Measurements from ENCODE around the gene OSBPL10. TPM values are rescaled to one million over a fixed set of nuclear protein-coding genes. Genes with fewer than 3 reads are reported as not detected.

OSBPL10 gene
- total and polyA plus RNA-seq, 2 donors (not counting 1 experiment from before 2014, with no cell fraction given): 88.5 to 310 TPM

DNA sequence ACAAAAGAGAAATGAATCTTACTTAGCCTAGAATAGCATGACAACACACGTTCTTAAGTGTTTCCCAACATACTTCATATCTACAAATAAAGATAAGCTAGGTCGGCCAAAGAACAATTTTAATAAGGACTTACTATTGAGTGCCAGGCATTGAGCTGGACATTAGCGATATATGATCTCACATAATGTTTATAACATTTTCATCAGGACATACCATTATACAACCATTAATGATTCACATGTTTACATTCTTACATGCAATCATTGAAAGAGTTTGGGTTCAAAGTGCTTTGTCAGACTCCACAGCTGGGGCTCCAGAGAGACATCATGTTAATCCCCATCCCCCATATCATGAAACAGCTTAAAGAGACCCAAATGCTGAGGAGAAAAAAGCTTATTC is 259.4 kb downstream of the OSBPL10 start:
- Mint-ChIP-seq H3K4me3 (no peak overlapping the region), H3K4me1 (peaks cover 5% of the 10 kb centered on the region), H3K27me3 (no peaks in the 10 kb centered on the region), H3K27ac (no peak overlapping the region), H3K9me3 (ENCODE audit: insufficient read depth) (no peaks in the 10 kb centered on the region)
- ChIA-PET POLR2A (no interaction called here), CTCF (interaction anchor here (0.9 to 1.5 kb wide), 2 partner anchors 17 to 454 kb away, joined by 3 to 4 read pairs; no protein-coding TSS in a partner anchor)
- WGBS (ENCODE audit: insufficient coverage): 100% methylated on average over 1 of the region's 3 CpGs
- intact Hi-C loops (cut with micrococcal nuclease): no loop called here
- no peak overlapping the region for H3K4me3 ChIP-seq (ENCODE audit: control extremely low read depth in 1 of 5, extremely low read depth in 1 of 5, insufficient read depth in 1 of 5, low read depth in 2 of 5, low read length in 4 of 5)
- ATAC-seq (ENCODE audit: low read depth) (no peak), DNase-seq (no peak)
- no peak overlapping the region for H3K27ac ChIP-seq (ENCODE audit: low read length in 2 of 2)
- no peaks in the 10 kb centered on the region for H3K27me3 ChIP-seq (replicated peaks in 1 of 4; ENCODE audit: control extremely low read depth in 1 of 4, control insufficient read depth in 3 of 4, insufficient read depth in 4 of 4, low read length in 3 of 4)
- H3K9me3 ChIP-seq (ENCODE audit: control extremely low read depth in 1 of 3, control insufficient read depth in 2 of 3, insufficient read depth in 1 of 3, low read length in 2 of 3): no peaks in the 10 kb centered on the region
- no peak overlapping the region for H3K4me2 ChIP-seq (replicated peaks; ENCODE audit: low read depth, low read length, poor library complexity, severe bottlenecking)
- TF ChIP-seq EZH2 (IDR thresholded peaks at IDR 0.05; ENCODE audit: borderline replicate concordance, insufficient read depth, low read depth, low read length, poor library complexity, severe bottlenecking): no peak
- TF ChIP-seq, protein P1, sequence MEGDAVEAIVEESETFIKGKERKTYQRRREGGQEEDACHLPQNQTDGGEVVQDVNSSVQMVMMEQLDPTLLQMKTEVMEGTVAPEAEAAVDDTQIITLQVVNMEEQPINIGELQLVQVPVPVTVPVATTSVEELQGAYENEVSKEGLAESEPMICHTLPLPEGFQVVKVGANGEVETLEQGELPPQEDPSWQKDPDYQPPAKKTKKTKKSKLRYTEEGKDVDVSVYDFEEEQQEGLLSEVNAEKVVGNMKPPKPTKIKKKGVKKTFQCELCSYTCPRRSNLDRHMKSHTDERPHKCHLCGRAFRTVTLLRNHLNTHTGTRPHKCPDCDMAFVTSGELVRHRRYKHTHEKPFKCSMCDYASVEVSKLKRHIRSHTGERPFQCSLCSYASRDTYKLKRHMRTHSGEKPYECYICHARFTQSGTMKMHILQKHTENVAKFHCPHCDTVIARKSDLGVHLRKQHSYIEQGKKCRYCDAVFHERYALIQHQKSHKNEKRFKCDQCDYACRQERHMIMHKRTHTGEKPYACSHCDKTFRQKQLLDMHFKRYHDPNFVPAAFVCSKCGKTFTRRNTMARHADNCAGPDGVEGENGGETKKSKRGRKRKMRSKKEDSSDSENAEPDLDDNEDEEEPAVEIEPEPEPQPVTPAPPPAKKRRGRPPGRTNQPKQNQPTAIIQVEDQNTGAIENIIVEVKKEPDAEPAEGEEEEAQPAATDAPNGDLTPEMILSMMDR (IDR thresholded peaks at IDR 0.05): no peak
- peaks cover 0 to 40% of the 10 kb centered on the region in 2 experiments for H3K36me3 ChIP-seq (replicated peaks in 1 of 2; ENCODE audit: control extremely low read depth in 1 of 2, control insufficient read depth in 1 of 2, extremely low read depth in 1 of 2, insufficient read depth in 2 of 2, low read length in 1 of 2)
- peaks cover 28% of the 10 kb centered on the region for H3K79me2 ChIP-seq (ENCODE audit: control insufficient read depth, insufficient read depth, low read length)
- no peaks in the 10 kb centered on the region for H3K4me1 ChIP-seq (ENCODE audit: control insufficient read depth in 2 of 2, insufficient read depth in 2 of 2, low read length in 2 of 2)
- no peak overlapping the region for H3K9ac ChIP-seq (ENCODE audit: low read length)
- H2AFZ ChIP-seq (ENCODE audit: insufficient read depth, low read depth, low read length, poor library complexity, severe bottlenecking): no peak overlapping the region
- peaks cover 50% of the 10 kb centered on the region for H4K20me1 ChIP-seq (ENCODE audit: control insufficient read depth, insufficient read depth, low read length, poor library complexity, severe bottlenecking)

DNA sequence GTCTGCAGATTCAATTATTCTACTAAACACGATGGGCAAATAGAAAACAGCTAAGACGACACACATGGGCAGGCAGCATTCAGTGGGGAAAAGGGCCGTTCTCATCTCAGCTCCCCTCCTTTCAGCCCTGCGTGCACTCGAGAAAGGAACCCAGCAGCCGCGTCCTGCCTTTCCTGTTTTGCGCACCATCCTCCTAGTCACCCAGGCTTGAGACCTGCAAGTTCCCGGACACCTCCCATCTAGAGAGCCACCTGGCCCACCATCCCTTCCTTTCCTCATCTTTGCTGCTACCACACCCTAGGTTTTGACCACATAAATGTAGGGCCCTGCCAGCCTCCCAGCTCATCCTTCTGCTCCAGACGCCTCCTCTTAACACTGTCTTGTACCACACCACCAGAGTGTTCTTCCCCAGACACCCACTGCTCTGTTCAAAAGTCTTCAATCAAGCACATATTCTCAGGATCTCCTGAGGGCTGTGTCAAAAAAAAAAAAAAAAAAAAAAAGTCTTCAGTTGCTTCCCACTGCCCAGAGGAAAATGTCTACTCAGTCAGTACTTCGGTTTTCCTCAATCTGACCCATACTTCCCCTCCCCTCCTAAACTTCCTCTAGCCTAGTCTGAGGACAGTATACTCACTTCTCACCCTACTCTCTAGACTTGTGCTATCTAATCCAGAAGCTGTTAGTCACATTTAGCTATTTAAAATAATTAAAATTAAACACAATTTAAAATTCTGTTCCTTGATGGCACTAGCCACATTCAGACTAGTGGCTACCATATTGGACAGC is 266.4 kb downstream of the OSBPL10 start:
- intact Hi-C loops (cut with micrococcal nuclease): no loop called here
- peak overlapping the region; percentile 35 for H3K4me3 Mint-ChIP-seq
- no peak for TF ChIP-seq EZH2 (IDR thresholded peaks at IDR 0.05; ENCODE audit: borderline replicate concordance, insufficient read depth, low read depth, low read length, poor library complexity, severe bottlenecking)
- TF ChIP-seq, protein P1 (IDR thresholded peaks at IDR 0.05): no peak
- H3K9me3 Mint-ChIP-seq (ENCODE audit: insufficient read depth): peaks cover 7% of the 10 kb centered on the region
- CTCF ChIA-PET: interaction anchor here (0.7 kb wide), 1 partner anchor 32 kb away, joined by 4 read pairs; no protein-coding TSS in a partner anchor
- H3K4me1 ChIP-seq (ENCODE audit: control insufficient read depth in 2 of 2, insufficient read depth in 2 of 2, low read length in 2 of 2): peaks cover 14 to 35% of the 10 kb centered on the region in 2 donors
- H2AFZ ChIP-seq (ENCODE audit: insufficient read depth, low read depth, low read length, poor library complexity, severe bottlenecking): no peak overlapping the region
- POLR2A ChIA-PET: no interaction called here
- ATAC-seq (ENCODE audit: low read depth): no peak
- H3K27ac Mint-ChIP-seq: peak overlapping the region; percentile 42
- H3K4me2 ChIP-seq (replicated peaks; ENCODE audit: low read depth, low read length, poor library complexity, severe bottlenecking): no peak overlapping the region
- H3K36me3 ChIP-seq (replicated peaks in 1 of 2; ENCODE audit: control extremely low read depth in 1 of 2, control insufficient read depth in 1 of 2, extremely low read depth in 1 of 2, insufficient read depth in 2 of 2, low read length in 1 of 2): peaks cover 2 to 53% of the 10 kb centered on the region in 2 experiments
- no peaks in the 10 kb centered on the region for H3K27me3 ChIP-seq (replicated peaks in 1 of 4; ENCODE audit: control extremely low read depth in 1 of 4, control insufficient read depth in 3 of 4, insufficient read depth in 4 of 4, low read length in 3 of 4)
- WGBS (ENCODE audit: insufficient coverage): 34% methylated on average over 11 of the region's 11 CpGs
- peaks cover 62% of the 10 kb centered on the region for H4K20me1 ChIP-seq (ENCODE audit: control insufficient read depth, insufficient read depth, low read length, poor library complexity, severe bottlenecking)
- H3K79me2 ChIP-seq (ENCODE audit: control insufficient read depth, insufficient read depth, low read length): peaks cover 32% of the 10 kb centered on the region
- DNase-seq: no peak
- H3K4me1 Mint-ChIP-seq: peaks cover 61% of the 10 kb centered on the region
- H3K9ac ChIP-seq (ENCODE audit: low read length): no peak overlapping the region
- H3K9me3 ChIP-seq (ENCODE audit: control extremely low read depth in 1 of 3, control insufficient read depth in 2 of 3, insufficient read depth in 1 of 3, low read length in 2 of 3): peaks cover 0 to 14% (median 3%) of the 10 kb centered on the region in 3 donors
- no peak overlapping the region for H3K27ac ChIP-seq (ENCODE audit: low read length in 2 of 2)
- H3K27me3 Mint-ChIP-seq: no peaks in the 10 kb centered on the region
- no peak overlapping the region for H3K4me3 ChIP-seq (ENCODE audit: control extremely low read depth in 1 of 5, extremely low read depth in 1 of 5, insufficient read depth in 1 of 5, low read depth in 2 of 5, low read length in 4 of 5)

Measured in B cell (primary cell).